Fibroblast of lung (primary cell): ENCODE measurements around the gene PPL. TPM values are rescaled to one million over a fixed set of nuclear protein-coding genes. Genes with fewer than 3 reads are reported as not detected.

ENCODE experiments used
- DNase-seq, 2 donors: peaks; one replicate each; pipeline versions ENCODE4 v3.0.0 to v3.0.0-alpha.2; 2010; ENCODE audit warnings: low read depth in 2 of 2
- H2AFZ ChIP-seq: 2 replicates; pipeline ENCODE4 v1.5.1; 2012; ENCODE audit warnings: low read length, control low read depth, inconsistent platforms
- H3K27ac ChIP-seq: 2 replicates; pipeline ENCODE4 v1.5.1; 2011; ENCODE audit warnings: low read length, control low read depth; ENCODE audit not compliant: insufficient read depth
- H3K27me3 ChIP-seq: 2 replicates; pipeline ENCODE4 v1.5.1; 2011; ENCODE audit warnings: mild to moderate bottlenecking, low read length; ENCODE audit not compliant: control insufficient read depth, insufficient read depth
- H3K36me3 ChIP-seq: 2 replicates; pipeline ENCODE4 v1.5.1; 2011; ENCODE audit warnings: low read length; ENCODE audit not compliant: control insufficient read depth, insufficient read depth
- H3K4me1 ChIP-seq: 2 replicates; pipeline ENCODE4 v1.5.1; 2011; ENCODE audit warnings: low read length; ENCODE audit not compliant: control insufficient read depth, insufficient read depth; ENCODE audit errors: extremely low read depth
- H3K4me2 ChIP-seq: 2 replicates; pipeline ENCODE4 v1.5.1; 2011; ENCODE audit warnings: low read length, control low read depth; ENCODE audit not compliant: insufficient read depth; ENCODE audit errors: extremely low read depth
- H3K4me3 ChIP-seq, 4 experiments: fragments of 200-600 bp in 1 of 4; sonication (generic) in 1 of 4; replicated peaks in 1 of 4; 2 replicates each; pipeline ENCODE4 v1.5.1; 2011 to 2016; ENCODE audit warnings: low read length in 4 of 4, low read depth in 3 of 4, mild to moderate bottlenecking in 3 of 4, control low read depth in 2 of 4, inconsistent platforms in 1 of 4, mixed read lengths in 1 of 4; ENCODE audit not compliant: insufficient read depth in 1 of 4; ENCODE audit errors: control extremely low read depth in 1 of 4
- H3K79me2 ChIP-seq: 2 replicates; pipeline ENCODE4 v1.5.1; 2012; ENCODE audit warnings: mild to moderate bottlenecking, low read length, inconsistent platforms; ENCODE audit not compliant: control insufficient read depth, insufficient read depth
- H3K9ac ChIP-seq: 2 replicates; pipeline ENCODE4 v1.5.1; 2011; ENCODE audit warnings: mild to moderate bottlenecking, low read length, control low read depth; ENCODE audit not compliant: insufficient read depth
- H3K9me3 ChIP-seq: 2 replicates; pipeline ENCODE4 v1.5.1; 2012; ENCODE audit warnings: low read depth, low read length; ENCODE audit not compliant: control insufficient read depth, insufficient read depth
- H4K20me1 ChIP-seq: 2 replicates; pipeline ENCODE4 v1.5.1; 2011; ENCODE audit warnings: low read length; ENCODE audit not compliant: control insufficient read depth, insufficient read depth; ENCODE audit errors: extremely low read depth
- EZH2 ChIP-seq: IDR thresholded peaks from 2 replicates; pipeline ENCODE4 v1.5.1; 2012; ENCODE audit warnings: low read length, control low read depth, mild to moderate bottlenecking; ENCODE audit errors: missing control alignments
- polyA minus RNA-seq: library from RNA; depleted of rRNA, polyadenylated mRNA; stranded (reverse); fragments of >200 nt; gene quantifications from 2 replicates; pipeline ENCODE4 v1.2.3, GENCODE V29; 2011; ENCODE audit warnings: low replicate concordance
- polyA plus RNA-seq, 2 donors: library from polyadenylated mRNA; depleted of rRNA in 1 of 2; stranded (reverse) in 1 of 2; unstranded in 1 of 2; fragments of >200 nt; gene quantifications; 2 replicates each; pipeline ENCODE4 v1.2.1, GENCODE V29; 2011 to 2012; ENCODE audit warnings: missing spikeins in 1 of 2
- total RNA-seq: library from RNA; depleted of rRNA; stranded (reverse); fragments of >200 nt; gene quantifications from 2 replicates; pipeline ENCODE4 v1.2.1, GENCODE V29; 2014
- TF ChIP-seq, protein P1 (sequence below), 2 donors: IDR thresholded peaks in 1 of 2; conservative IDR thresholded peaks in 1 of 2; 1 replicate in 1 of 2; 2 replicates in 1 of 2; pipeline ENCODE4 v1.5.1; 2011 to 2012; ENCODE audit warnings: low read length in 2 of 2, control low read depth in 1 of 2, inconsistent platforms in 1 of 2, low read depth in 1 of 2, mild to moderate bottlenecking in 1 of 2

Gene PPL, protein sequence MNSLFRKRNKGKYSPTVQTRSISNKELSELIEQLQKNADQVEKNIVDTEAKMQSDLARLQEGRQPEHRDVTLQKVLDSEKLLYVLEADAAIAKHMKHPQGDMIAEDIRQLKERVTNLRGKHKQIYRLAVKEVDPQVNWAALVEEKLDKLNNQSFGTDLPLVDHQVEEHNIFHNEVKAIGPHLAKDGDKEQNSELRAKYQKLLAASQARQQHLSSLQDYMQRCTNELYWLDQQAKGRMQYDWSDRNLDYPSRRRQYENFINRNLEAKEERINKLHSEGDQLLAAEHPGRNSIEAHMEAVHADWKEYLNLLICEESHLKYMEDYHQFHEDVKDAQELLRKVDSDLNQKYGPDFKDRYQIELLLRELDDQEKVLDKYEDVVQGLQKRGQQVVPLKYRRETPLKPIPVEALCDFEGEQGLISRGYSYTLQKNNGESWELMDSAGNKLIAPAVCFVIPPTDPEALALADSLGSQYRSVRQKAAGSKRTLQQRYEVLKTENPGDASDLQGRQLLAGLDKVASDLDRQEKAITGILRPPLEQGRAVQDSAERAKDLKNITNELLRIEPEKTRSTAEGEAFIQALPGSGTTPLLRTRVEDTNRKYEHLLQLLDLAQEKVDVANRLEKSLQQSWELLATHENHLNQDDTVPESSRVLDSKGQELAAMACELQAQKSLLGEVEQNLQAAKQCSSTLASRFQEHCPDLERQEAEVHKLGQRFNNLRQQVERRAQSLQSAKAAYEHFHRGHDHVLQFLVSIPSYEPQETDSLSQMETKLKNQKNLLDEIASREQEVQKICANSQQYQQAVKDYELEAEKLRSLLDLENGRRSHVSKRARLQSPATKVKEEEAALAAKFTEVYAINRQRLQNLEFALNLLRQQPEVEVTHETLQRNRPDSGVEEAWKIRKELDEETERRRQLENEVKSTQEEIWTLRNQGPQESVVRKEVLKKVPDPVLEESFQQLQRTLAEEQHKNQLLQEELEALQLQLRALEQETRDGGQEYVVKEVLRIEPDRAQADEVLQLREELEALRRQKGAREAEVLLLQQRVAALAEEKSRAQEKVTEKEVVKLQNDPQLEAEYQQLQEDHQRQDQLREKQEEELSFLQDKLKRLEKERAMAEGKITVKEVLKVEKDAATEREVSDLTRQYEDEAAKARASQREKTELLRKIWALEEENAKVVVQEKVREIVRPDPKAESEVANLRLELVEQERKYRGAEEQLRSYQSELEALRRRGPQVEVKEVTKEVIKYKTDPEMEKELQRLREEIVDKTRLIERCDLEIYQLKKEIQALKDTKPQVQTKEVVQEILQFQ (N-terminal part only)
- total RNA-seq = 43.7 and 50.5 TPM in 2 replicates
- 3.3 and 5.0 TPM in 2 replicates for polyA plus RNA-seq
- polyA plus RNA-seq (2012) = 7.1 and 13.2 TPM in 2 replicates
- polyA minus RNA-seq = 9.0 and 24.6 TPM in 2 replicates

GRCh38 chr16:4936991-4937781, at the start of gene PPL:
Gene PPL (minus strand): TSS chr16:4937148. CDS start chr16:4937045, 103 bp downstream.
- TF ChIP-seq, protein P1, sequence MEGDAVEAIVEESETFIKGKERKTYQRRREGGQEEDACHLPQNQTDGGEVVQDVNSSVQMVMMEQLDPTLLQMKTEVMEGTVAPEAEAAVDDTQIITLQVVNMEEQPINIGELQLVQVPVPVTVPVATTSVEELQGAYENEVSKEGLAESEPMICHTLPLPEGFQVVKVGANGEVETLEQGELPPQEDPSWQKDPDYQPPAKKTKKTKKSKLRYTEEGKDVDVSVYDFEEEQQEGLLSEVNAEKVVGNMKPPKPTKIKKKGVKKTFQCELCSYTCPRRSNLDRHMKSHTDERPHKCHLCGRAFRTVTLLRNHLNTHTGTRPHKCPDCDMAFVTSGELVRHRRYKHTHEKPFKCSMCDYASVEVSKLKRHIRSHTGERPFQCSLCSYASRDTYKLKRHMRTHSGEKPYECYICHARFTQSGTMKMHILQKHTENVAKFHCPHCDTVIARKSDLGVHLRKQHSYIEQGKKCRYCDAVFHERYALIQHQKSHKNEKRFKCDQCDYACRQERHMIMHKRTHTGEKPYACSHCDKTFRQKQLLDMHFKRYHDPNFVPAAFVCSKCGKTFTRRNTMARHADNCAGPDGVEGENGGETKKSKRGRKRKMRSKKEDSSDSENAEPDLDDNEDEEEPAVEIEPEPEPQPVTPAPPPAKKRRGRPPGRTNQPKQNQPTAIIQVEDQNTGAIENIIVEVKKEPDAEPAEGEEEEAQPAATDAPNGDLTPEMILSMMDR (conservative IDR thresholded peaks at IDR 0.05 in 1 of 2, IDR thresholded peaks at IDR 0.05 in 1 of 2; ENCODE audit: low read depth in 1 of 2, low read length in 2 of 2) = no peak
- TF ChIP-seq EZH2 = no peak
- Histone ChIP-seq H2AFZ (no peak within 1 kb of the TSS), H3K36me3 (no peaks in the 10 kb centered on the region), H3K4me1 (peaks cover 8% of the 10 kb centered on the region), H3K9me3 (no peaks in the 10 kb centered on the region), H3K4me3 (peak within 1 kb of the TSS; percentile 9 to 80 (median 50)), H3K79me2 (no peaks in the 10 kb centered on the region), H4K20me1 (no peaks in the 10 kb centered on the region), H3K27ac (no peak within 1 kb of the TSS), H3K4me2 (peak within 1 kb of the TSS; percentile 11), H3K27me3 (peaks cover 15% of the 10 kb centered on the region), H3K9ac (peak within 1 kb of the TSS; percentile 32)
- DNase-seq = no peak

- H3K79me2 ChIP-seq = no peaks in the 10 kb centered on the region
- no peaks in the 10 kb centered on the region for H3K4me1 ChIP-seq
- H3K9ac ChIP-seq = no peak overlapping the region
- H3K27ac ChIP-seq = no peak overlapping the region
- no peak overlapping the region for H3K4me3 ChIP-seq
- H3K27me3 ChIP-seq = peaks cover 7% of the 10 kb centered on the region
- H4K20me1 ChIP-seq = no peaks in the 10 kb centered on the region
- DNase-seq = peak in 1 of 2 donors; percentile 3
- no peaks in the 10 kb centered on the region for H3K9me3 ChIP-seq
- H3K4me2 ChIP-seq = no peak overlapping the region
- TF ChIP-seq, protein P1 (conservative IDR thresholded peaks at IDR 0.05 in 1 of 2, IDR thresholded peaks at IDR 0.05 in 1 of 2; ENCODE audit: low read depth in 1 of 2, low read length in 2 of 2) = no peak
- no peak for TF ChIP-seq EZH2
- no peak overlapping the region for H2AFZ ChIP-seq
- no peaks in the 10 kb centered on the region for H3K36me3 ChIP-seq
These were observed 47.4 kb upstream of the PPL start for GRCh38 chr16:4984174-4984990.
